CD14-positive monocyte (primary cell): ENCODE results near the gene NECTIN1. TPM values are rescaled to one million over a fixed set of nuclear protein-coding genes. Genes with fewer than 3 reads are reported as not detected.

Source experiments
- DNase-seq, 3 donors: peaks; one replicate each; pipeline ENCODE4 v3.0.0-alpha.2; 2011 to 2022
- H2AFZ ChIP-seq: 2 replicates; pipeline ENCODE4 v1.6.0; 2012; ENCODE audit warnings: mild to moderate bottlenecking, low read depth, low read length, inconsistent platforms; ENCODE audit not compliant: insufficient read depth, poor library complexity, severe bottlenecking
- H3K27ac ChIP-seq, 2 donors: 1 replicate in 1 of 2; 2 replicates in 1 of 2; pipeline ENCODE4 v1.5.1; 2012 to 2013; ENCODE audit warnings: low read length in 2 of 2, control low read depth in 1 of 2, inconsistent platforms in 1 of 2, low read depth in 1 of 2, mild to moderate bottlenecking in 1 of 2
- H3K27me3 ChIP-seq, 2 donors: one replicate each; pipeline versions ENCODE4 v1.6.0 to v1.6.1; 2011 to 2013; ENCODE audit warnings: low read length in 2 of 2; ENCODE audit not compliant: control insufficient read depth in 2 of 2, insufficient read depth in 2 of 2
- H3K36me3 ChIP-seq, 2 donors: replicated peaks in 1 of 2; 1 replicate in 1 of 2; 2 replicates in 1 of 2; pipeline versions ENCODE4 v1.5.1 to v1.6.1; 2012 to 2013; ENCODE audit warnings: low read length in 2 of 2, control low read depth in 1 of 2, inconsistent platforms in 1 of 2, mild to moderate bottlenecking in 1 of 2; ENCODE audit not compliant: insufficient read depth in 2 of 2, control insufficient read depth in 1 of 2
- H3K4me1 ChIP-seq, 2 donors: 1 replicate in 1 of 2; 2 replicates in 1 of 2; pipeline versions ENCODE4 v1.5.1 to v1.6.1; 2012 to 2013; ENCODE audit warnings: low read length in 2 of 2, control low read depth in 1 of 2, inconsistent platforms in 1 of 2, mild to moderate bottlenecking in 1 of 2, moderate library complexity in 1 of 2; ENCODE audit not compliant: insufficient read depth in 2 of 2, control insufficient read depth in 1 of 2
- H3K4me2 ChIP-seq: replicated peaks from 2 replicates; pipeline ENCODE3; 2012; ENCODE audit warnings: low read length, moderate library complexity, mild to moderate bottlenecking; ENCODE audit not compliant: poor library complexity, severe bottlenecking; ENCODE audit errors: extremely low read depth
- H3K4me3 ChIP-seq, 3 experiments: fragments of 200-600 bp in 1 of 3; sonication (generic) in 1 of 3; replicated peaks in 1 of 3; 1 replicate in 2 of 3; 2 replicates in 1 of 3; pipeline ENCODE4 v1.5.1; 2011 to 2013; ENCODE audit warnings: low read length in 3 of 3, mild to moderate bottlenecking in 3 of 3, control low read depth in 2 of 3, low read depth in 2 of 3, inconsistent platforms in 1 of 3, moderate library complexity in 1 of 3
- H3K79me2 ChIP-seq: 2 replicates; pipeline ENCODE4 v1.6.0; 2012; ENCODE audit warnings: mild to moderate bottlenecking, control low read depth, inconsistent platforms, low read length, moderate library complexity; ENCODE audit not compliant: insufficient read depth
- H3K9ac ChIP-seq: 2 replicates; pipeline ENCODE4 v1.6.0; 2017; ENCODE audit warnings: low read length, mild to moderate bottlenecking; ENCODE audit not compliant: insufficient read depth, poor library complexity, severe bottlenecking
- H3K9me3 ChIP-seq, 2 donors: replicated peaks in 1 of 2; 1 replicate in 1 of 2; 2 replicates in 1 of 2; pipeline versions ENCODE4 v1.5.1 to v1.6.1; 2012 to 2013; ENCODE audit warnings: low read length in 2 of 2, control low read depth in 1 of 2; ENCODE audit not compliant: control insufficient read depth in 1 of 2, insufficient read depth in 1 of 2
- H4K20me1 ChIP-seq: 2 replicates; pipeline ENCODE4 v1.6.0; 2012; ENCODE audit warnings: mild to moderate bottlenecking, low read length, control low read depth, moderate library complexity; ENCODE audit not compliant: insufficient read depth
- H3K27ac Mint-ChIP-seq, 7 donors: one replicate each; pipeline ENCODE4 v1.8.0; 2020; ENCODE audit warnings: mild to moderate bottlenecking in 7 of 7, mixed read lengths in 7 of 7, moderate library complexity in 6 of 7, inconsistent platforms in 2 of 7
- H3K27me3 Mint-ChIP-seq, 3 donors: one replicate each; pipeline ENCODE4 v1.8.0; 2021 to 2022; ENCODE audit warnings: low read depth in 3 of 3, mild to moderate bottlenecking in 3 of 3, mixed read lengths in 3 of 3, moderate library complexity in 3 of 3, inconsistent platforms in 1 of 3
- H3K36me3 Mint-ChIP-seq, 2 donors: one replicate each; pipeline ENCODE4 v1.8.0; 2020; ENCODE audit warnings: mixed read lengths in 2 of 2, inconsistent platforms in 1 of 2, mild to moderate bottlenecking in 1 of 2
- H3K4me1 Mint-ChIP-seq: one replicate; pipeline ENCODE4 v1.8.0; 2020; ENCODE audit warnings: mild to moderate bottlenecking, mixed read lengths
- H3K4me3 Mint-ChIP-seq, 2 donors: one replicate each; pipeline ENCODE4 v1.8.0; 2020; ENCODE audit warnings: mild to moderate bottlenecking in 2 of 2, mixed read lengths in 2 of 2, moderate library complexity in 1 of 2
- H3K9me3 Mint-ChIP-seq, 7 donors: one replicate each; pipeline ENCODE4 v1.8.0; 2020 to 2022; ENCODE audit warnings: mixed read lengths in 7 of 7, mild to moderate bottlenecking in 6 of 7, moderate library complexity in 6 of 7, inconsistent platforms in 2 of 7
- WGBS: methylation state at CpG from one replicate; pipeline ENCODE4 v1.1.5; 2013; ENCODE audit warnings: missing lambda C conversion rate; ENCODE audit not compliant: insufficient coverage; 5-methylcytosine and 5-hydroxymethylcytosine counted together
- intact Hi-C, 2 donors: fragments of 100-400 bp; cut with micrococcal nuclease; formaldehyde crosslinking; loops; one replicate each; pipeline versions ENCODE4 v1.15.0 to v1.15.1; 2023
- polyA plus RNA-seq, 3 donors: library from polyadenylated mRNA; depleted of rRNA in 1 of 3; unstranded in 2 of 3; stranded (reverse) in 1 of 3; fragments of 300-500 nt in 2 of 3; fragments of >200 nt in 1 of 3; fragmentation: Illumina TruSeq in 2 of 3; gene quantifications; 1 replicate in 2 of 3; 2 replicates in 1 of 3; pipeline ENCODE4 v1.2.3, GENCODE V29; 2012 to 2021
- TF ChIP-seq, protein P1 (sequence below): fragments of 200-600 bp; IDR thresholded peaks from one replicate; pipeline ENCODE4 v1.8.0; 2022; ENCODE audit warnings: antibody characterized with exemption, mild to moderate bottlenecking

NECTIN1 gene
- polyA plus RNA-seq, 3 donors, result 0.53 to 8.3 (median 0.85) TPM

DNA sequence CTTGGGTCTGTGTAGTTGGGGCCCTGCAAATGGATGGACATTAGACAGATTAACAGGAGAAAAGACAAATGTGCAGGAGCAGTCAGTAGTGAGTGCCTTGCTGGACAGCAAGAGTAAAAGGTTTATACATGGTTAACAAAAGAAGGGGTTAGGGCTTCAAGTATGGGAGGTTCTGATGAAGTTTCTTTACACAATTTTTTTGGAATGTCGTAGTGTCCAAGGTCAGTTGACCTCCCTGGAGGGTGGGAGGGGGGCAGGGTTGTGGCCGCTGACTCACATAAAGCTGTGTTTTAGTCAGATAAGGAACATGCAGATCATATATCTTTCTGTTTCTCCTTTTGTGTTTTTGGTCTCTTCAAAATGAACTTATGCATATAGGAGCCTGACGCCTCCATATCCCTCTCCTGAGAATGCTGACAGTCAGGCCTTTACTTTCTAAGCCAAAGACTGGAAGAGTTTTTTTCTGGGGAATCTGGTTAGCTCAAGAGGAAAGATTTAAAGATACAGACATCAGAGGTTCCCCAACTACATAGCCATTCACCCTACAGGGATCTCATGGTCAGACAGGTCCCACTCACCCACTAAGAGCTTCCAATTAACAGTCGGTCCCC lies 134.3 kb downstream of the NECTIN1 start:
- Mint-ChIP-seq H3K9me3 (peaks cover 5 to 10% (median 6%) of the 10 kb centered on the region in 7 donors), H3K27ac (peak overlapping the region in 4 of 7 donors; percentile 16 to 85 (median 50)), H3K4me1 (peaks cover 29% of the 10 kb centered on the region), H3K4me3 (no peak overlapping the region), H3K27me3 (peaks cover 0 to 4% (median 2%) of the 10 kb centered on the region in 3 donors), H3K36me3 (no peaks in the 10 kb centered on the region)
- H3K9me3 ChIP-seq, result peaks cover 0 to 12% of the 10 kb centered on the region in 2 donors
- H3K27ac ChIP-seq, result no peak overlapping the region
- 0% methylated on average over 1 of the region's 4 CpGs for WGBS
- DNase-seq, result peak; percentile 31 to 56 (median 54)
- no peaks in the 10 kb centered on the region for H3K27me3 ChIP-seq
- H3K4me2 ChIP-seq, result no peak overlapping the region
- H3K36me3 ChIP-seq, result no peaks in the 10 kb centered on the region
- no peak overlapping the region for H2AFZ ChIP-seq
- no peaks in the 10 kb centered on the region for H4K20me1 ChIP-seq
- TF ChIP-seq, protein P1, sequence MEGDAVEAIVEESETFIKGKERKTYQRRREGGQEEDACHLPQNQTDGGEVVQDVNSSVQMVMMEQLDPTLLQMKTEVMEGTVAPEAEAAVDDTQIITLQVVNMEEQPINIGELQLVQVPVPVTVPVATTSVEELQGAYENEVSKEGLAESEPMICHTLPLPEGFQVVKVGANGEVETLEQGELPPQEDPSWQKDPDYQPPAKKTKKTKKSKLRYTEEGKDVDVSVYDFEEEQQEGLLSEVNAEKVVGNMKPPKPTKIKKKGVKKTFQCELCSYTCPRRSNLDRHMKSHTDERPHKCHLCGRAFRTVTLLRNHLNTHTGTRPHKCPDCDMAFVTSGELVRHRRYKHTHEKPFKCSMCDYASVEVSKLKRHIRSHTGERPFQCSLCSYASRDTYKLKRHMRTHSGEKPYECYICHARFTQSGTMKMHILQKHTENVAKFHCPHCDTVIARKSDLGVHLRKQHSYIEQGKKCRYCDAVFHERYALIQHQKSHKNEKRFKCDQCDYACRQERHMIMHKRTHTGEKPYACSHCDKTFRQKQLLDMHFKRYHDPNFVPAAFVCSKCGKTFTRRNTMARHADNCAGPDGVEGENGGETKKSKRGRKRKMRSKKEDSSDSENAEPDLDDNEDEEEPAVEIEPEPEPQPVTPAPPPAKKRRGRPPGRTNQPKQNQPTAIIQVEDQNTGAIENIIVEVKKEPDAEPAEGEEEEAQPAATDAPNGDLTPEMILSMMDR, result no peak
- peaks cover 12 to 36% of the 10 kb centered on the region in 2 donors for H3K4me1 ChIP-seq
- no peaks in the 10 kb centered on the region for H3K79me2 ChIP-seq
- intact Hi-C loops, result no loop called here
- no peak overlapping the region for H3K9ac ChIP-seq
- no peak overlapping the region for H3K4me3 ChIP-seq

DNA sequence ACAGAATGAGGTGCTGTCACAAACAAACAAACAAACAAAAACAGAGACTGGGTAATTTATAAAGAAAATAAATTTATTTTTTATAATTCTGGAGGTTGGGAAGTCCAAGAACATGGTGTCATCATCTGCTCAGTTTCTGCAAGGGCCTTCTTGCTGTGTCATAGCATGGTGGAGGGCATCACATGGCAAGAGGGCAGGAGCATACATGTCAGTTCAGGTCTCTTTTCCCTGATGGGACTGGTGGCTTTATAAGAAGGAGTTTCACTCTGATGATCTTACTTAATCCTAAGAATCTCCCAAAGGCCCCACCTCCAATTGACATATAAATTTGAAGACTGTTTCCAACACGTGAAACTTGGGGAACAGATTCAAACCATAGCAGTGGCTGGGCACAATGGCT lies 135.7 kb downstream of the NECTIN1 start:
- H3K4me1 ChIP-seq, result peaks cover 14 to 44% of the 10 kb centered on the region in 2 donors
- Mint-ChIP-seq H3K27me3 (peaks cover 2 to 5% (median 2%) of the 10 kb centered on the region in 3 donors), H3K9me3 (peaks cover 5 to 12% (median 6%) of the 10 kb centered on the region in 7 donors), H3K4me1 (peaks cover 29% of the 10 kb centered on the region), H3K27ac (no peak overlapping the region), H3K36me3 (no peaks in the 10 kb centered on the region), H3K4me3 (no peak overlapping the region)
- 100% methylated on average over 1 of the region's 1 CpG for WGBS
- H3K27me3 ChIP-seq, result no peaks in the 10 kb centered on the region
- H2AFZ ChIP-seq, result no peak overlapping the region
- no peak overlapping the region for H3K4me3 ChIP-seq
- TF ChIP-seq, protein P1, result no peak
- no peak overlapping the region for H3K27ac ChIP-seq
- no peak overlapping the region for H3K9ac ChIP-seq
- H4K20me1 ChIP-seq, result no peaks in the 10 kb centered on the region
- no peak overlapping the region for H3K4me2 ChIP-seq
- intact Hi-C loops, result no loop called here
- H3K79me2 ChIP-seq, result no peaks in the 10 kb centered on the region
- no peaks in the 10 kb centered on the region for H3K36me3 ChIP-seq
- DNase-seq, result no peak
- H3K9me3 ChIP-seq, result peaks cover 0 to 12% of the 10 kb centered on the region in 2 donors
